Heart right ventricle (tissue), 16 donors: ENCODE data around the gene C16orf74. TPM values are rescaled to one million over a fixed set of nuclear protein-coding genes. Genes with fewer than 3 reads are reported as not detected.
A peak's percentile ranks its signal among the peaks of the same experiment; 100 is the strongest.

Experiments
- ATAC-seq, 8 donors: fragments of 200-7000 bp; cut with Tn5 transposase; one replicate each; pipeline ENCODE4 v1.9.1; 2020; ENCODE audit warnings: mild to moderate bottlenecking in 8 of 8, moderate library complexity in 8 of 8, moderate number of reproducible peaks in 1 of 8
- DNase-seq, 2 donors: peaks; one replicate each; pipeline ENCODE4 v3.0.0-alpha.2; 2020
- H3K27ac ChIP-seq, 10 donors: fragments of 200-600 bp; sonication (generic) in 2 of 10; one replicate each; pipeline versions ENCODE4 v1.5.0 to v1.8.0; 2020 to 2022; ENCODE audit warnings: mild to moderate bottlenecking in 3 of 10
- H3K27me3 ChIP-seq, 7 donors: fragments of 200-600 bp; one replicate each; pipeline ENCODE4 v1.8.0; 2021 to 2022; ENCODE audit warnings: mild to moderate bottlenecking in 2 of 7
- H3K36me3 ChIP-seq, 9 donors: fragments of 200-600 bp; sonication (generic) in 1 of 9; one replicate each; pipeline versions ENCODE4 v1.5.0 to v1.8.0; 2020 to 2022; ENCODE audit warnings: mild to moderate bottlenecking in 2 of 9
- H3K4me1 ChIP-seq, 9 donors: fragments of 200-600 bp; sonication (generic) in 1 of 9; one replicate each; pipeline versions ENCODE4 v1.5.0 to v1.8.0; 2020 to 2022; ENCODE audit warnings: mild to moderate bottlenecking in 4 of 9
- H3K4me3 ChIP-seq, 10 donors: fragments of 200-600 bp; sonication (generic) in 2 of 10; one replicate each; pipeline versions ENCODE4 v1.5.0 to v1.8.0; 2020 to 2022; ENCODE audit warnings: mild to moderate bottlenecking in 7 of 10, moderate library complexity in 2 of 10
- H3K9me3 ChIP-seq, 11 donors: fragments of 200-600 bp in 10 of 11; sonication (generic) in 2 of 11; one replicate each; pipeline versions ENCODE4 v1.5.0 to v1.8.0; 2013 to 2022; ENCODE audit warnings: mild to moderate bottlenecking in 2 of 11, control low read depth in 1 of 11, moderate library complexity in 1 of 11
- CTCF ChIP-seq, 9 donors: fragments of 200-600 bp; sonication (generic) in 2 of 9; IDR thresholded peaks; one replicate each; pipeline versions ENCODE4 v1.5.0 to v1.8.0; 2021 to 2022; ENCODE audit warnings: antibody characterized with exemption in 9 of 9, mild to moderate bottlenecking in 5 of 9, moderate library complexity in 1 of 9
- WGBS, 2 donors: extraction: QIAGEN DNeasy Blood & Tissue Kit; methylation state at CpG; one replicate each; pipeline ENCODE4 v1.1.7; 2013; ENCODE audit warnings: inconsistent platforms in 1 of 2; 5-methylcytosine and 5-hydroxymethylcytosine counted together
- intact Hi-C, 10 donors: fragments of 100-400 bp; cut with DNase I; formaldehyde crosslinking; loops; one replicate each; pipeline versions ENCODE4 v1.11.1 to v1.14.2; 2022
- polyA plus RNA-seq, 2 donors: library from polyadenylated mRNA; stranded (reverse); fragments of 200-250 nt; gene quantifications; one replicate each; pipeline ENCODE4 v1.2.3, GENCODE V29; 2013
- total RNA-seq, 10 donors: library from RNA; stranded (reverse); fragmentation: NEBNext Ultra II Directional in 3 of 10; extraction: Animal tissue kit (Norgen Biotek cat#: 25700) in 3 of 10; gene quantifications; one replicate each; pipeline versions ENCODE4 v1.2.1 to v1.2.4, GENCODE V29; 2021 to 2023
- donor health status: Arrhythmogenic right ventricular cardiomyopathy.
- donor health status: ischemic (EF 13 %, LVEDD 7.1; RV severe dilation, severe dysfunction).
- donor health status: healthy with polysubstance abuse.
- donor health status: DM: no; HTN: yes; CAD: no.
- donor health status: DM: no; HTN: no; CAD: no.
- donor health status: ischemic (EF 25% LVEDD 6.9; RV normal size, moderate dysfunction).
- donor health status: ischemic (EF 25% LVEDD 5.7; RV mildly dilated, moderate dysfunction).
- donor health status: healthy.
- donor health status: DM: yes; HTN: yes; CAD: no.
- donor health status: Ischemic cardiomyopathy.
- donor health status: ischemic (EF 35%, LVEDD 5.7; RV mildly dilated, moderate dysfunction).
- donor health status: nonischemic (EF 11% LVEDD 7.7; RV severe dilation, severe dysfunction).
- donor health status: DM: yes; HTN: yes; CAD: no.
- donor health status: PGD.
- donor health status: ischemic (EF 29% LVEDD 5.4; RV normal size, mild dysfunction).
- donor health status: nonischemic (EF 23%, LVEDD 6.1; RV moderate dilation, normal function).

C16orf74 gene
- total and polyA plus RNA-seq, 12 donors = 0.56 to 6.5 (median 1.2) TPM

GRCh38 chr16:85688586-85689284 lies 62.2 kb downstream of the C16orf74 start, which contains the start of gene GINS2:
Gene GINS2, minus strand, starts transcription at chr16:85688954. Its CDS starts 56 bp downstream, at chr16:85688898.
- 1 to 3% methylated on average over 73 to 86 of the region's 86 CpGs for WGBS, 2 donors
- ATAC-seq = peak; percentile 99 to 100 (median 100)
- Histone ChIP-seq H3K36me3 (no peaks in the 10 kb centered on the region), H3K27me3 (peaks cover 0 to 6% (median 0%) of the 10 kb centered on the region in 7 donors), H3K27ac (no peak within 1 kb of the TSS), H3K4me3 (peak within 1 kb of the TSS; percentile 53 to 84 (median 68)), H3K9me3 (no peaks in the 10 kb centered on the region), H3K4me1 (peaks cover 0 to 19% (median 13%) of the 10 kb centered on the region in 9 donors)
- peak; percentile 82 to 91 for DNase-seq
- TF ChIP-seq CTCF (IDR thresholded peaks at IDR 0.05) = no peak
- intact Hi-C loops = no loop called here

- Histone ChIP-seq H3K36me3 (no peaks in the 10 kb centered on the region), H3K4me1 (peaks cover 0 to 19% (median 13%) of the 10 kb centered on the region in 9 donors), H3K4me3 (peak overlapping the region; percentile 53 to 84 (median 68)), H3K9me3 (no peaks in the 10 kb centered on the region), H3K27ac (no peak overlapping the region), H3K27me3 (peaks cover 0 to 6% (median 0%) of the 10 kb centered on the region in 7 donors)
- no peak for TF ChIP-seq CTCF (IDR thresholded peaks at IDR 0.05)
- intact Hi-C loops = no loop called here
- 77 to 86% methylated on average over 49 of the region's 49 CpGs for WGBS, 2 donors
- no peak for DNase-seq
- ATAC-seq = no peak
Measured at GRCh38 chr16:85687651-85688471, 63.0 kb downstream of the C16orf74 start.

- Histone ChIP-seq H3K9me3 (no peaks in the 10 kb centered on the region), H3K4me3 (no peak overlapping the region), H3K27ac (no peak overlapping the region), H3K36me3 (no peaks in the 10 kb centered on the region), H3K27me3 (peaks cover 0 to 6% (median 0%) of the 10 kb centered on the region in 7 donors), H3K4me1 (peaks cover 0 to 19% (median 13%) of the 10 kb centered on the region in 9 donors)
- 90 to 93% methylated on average over 14 to 15 of the region's 15 CpGs for WGBS, 2 donors
- intact Hi-C loops = no loop called here
- TF ChIP-seq CTCF (IDR thresholded peaks at IDR 0.05) = no peak
- DNase-seq = no peak
- ATAC-seq = no peak
Measured at GRCh38 chr16:85686912-85687591, 63.8 kb downstream of the C16orf74 start.

- Histone ChIP-seq H3K4me3 (no peak overlapping the region), H3K9me3 (no peaks in the 10 kb centered on the region), H3K27me3 (peaks cover 0 to 6% (median 0%) of the 10 kb centered on the region in 7 donors), H3K4me1 (peaks cover 0 to 19% (median 13%) of the 10 kb centered on the region in 9 donors), H3K27ac (no peak overlapping the region), H3K36me3 (no peaks in the 10 kb centered on the region)
- ATAC-seq (no peak), DNase-seq (no peak)
- 96 to 98% methylated on average over 2 of the region's 2 CpGs for WGBS, 2 donors
- intact Hi-C loops = no loop called here
- TF ChIP-seq CTCF (IDR thresholded peaks at IDR 0.05) = no peak
Measured at GRCh38 chr16:85685251-85685650, 65.6 kb downstream of the C16orf74 start.
